ENCODE measurements around the gene ZBTB7C.

- TF ChIP-seq POLR2A (IDR thresholded peaks at IDR 0.05; ENCODE audit: control extremely low read depth in 1 of 2, low read depth in 2 of 2, low read length in 2 of 2) (no peak), MAX (IDR thresholded peaks at IDR 0.05) (no peak)
These were observed 207.2 kb downstream of the ZBTB7C start for GRCh38 chr18:48202006-48202348.
